DMS79 treated with DMSO at 0.1 percent for 48 hours (cell line): ENCODE measurements around the gene GRAPL.
"Not testable (repeated sequence)": the region's sequence is repeated elsewhere in the genome, so short reads cannot be mapped to it uniquely, and the experiment has no call there.

Experiments used
- DNase-seq: peaks from one replicate; lab custom pipeline; 2025; lab: John Stamatoyannopoulos, UW

The GRAPL gene

GRCh38 chr17:19127148-19127980 is at the start of gene GRAPL:
TSS of gene GRAPL (plus strand) at chr17:19127589. CDS start at chr17:19127620, 31 bp downstream.
- DNase-seq = not testable (repeated sequence)

GRCh38 chr17:19088804-19089685 is 38.3 kb upstream of the GRAPL start:
- DNase-seq = not testable (repeated sequence)

GRCh38 chr17:19090058-19090772 is 37.2 kb upstream of the GRAPL start:
- DNase-seq = not testable (repeated sequence)

- DNase-seq = not testable (repeated sequence)
Observed at GRCh38 chr17:19092737-19093683, 34.4 kb upstream of the GRAPL start.

GRCh38 chr17:19093684-19094438 is 33.5 kb upstream of the GRAPL start:
- DNase-seq = not testable (repeated sequence)

GRCh38 chr17:19108517-19108916 is 18.9 kb upstream of the GRAPL start:
- not testable (repeated sequence) for DNase-seq

- DNase-seq = not testable (repeated sequence)
Observed at GRCh38 chr17:19110189-19111097, 16.9 kb upstream of the GRAPL start.

- DNase-seq = not testable (repeated sequence)
Observed at GRCh38 chr17:19111111-19111711, 16.2 kb upstream of the GRAPL start.

GRCh38 chr17:19111801-19112458 is 15.5 kb upstream of the GRAPL start:
- not testable (repeated sequence) for DNase-seq

- DNase-seq = not testable (repeated sequence)
Observed at GRCh38 chr17:19112459-19112826, 14.9 kb upstream of the GRAPL start.

GRCh38 chr17:19118695-19119094 is 8.7 kb upstream of the GRAPL start:
- DNase-seq = not testable (repeated sequence)

- DNase-seq = not testable (repeated sequence)
Observed at GRCh38 chr17:19125289-19125688, 2.1 kb upstream of the GRAPL start.

- DNase-seq = not testable (repeated sequence)
Observed at GRCh38 chr17:19129500-19129899, 2.1 kb downstream of the GRAPL start.

GRCh38 chr17:19131108-19131507 is 3.7 kb downstream of the GRAPL start:
- not testable (repeated sequence) for DNase-seq

GRCh38 chr17:19131772-19132171 is 4.4 kb downstream of the GRAPL start:
- not testable (repeated sequence) for DNase-seq

GRCh38 chr17:19133793-19134192 is 6.4 kb downstream of the GRAPL start:
- not testable (repeated sequence) for DNase-seq

GRCh38 chr17:19135391-19135790 is 8.0 kb downstream of the GRAPL start:
- DNase-seq = not testable (repeated sequence)

- DNase-seq = not testable (repeated sequence)
Observed at GRCh38 chr17:19136138-19136537, 8.7 kb downstream of the GRAPL start.
